HUES6 (cell line): ENCODE data around the gene PLB1.
A peak's percentile ranks its signal among the peaks of the same experiment; 100 is the strongest.

ENCODE experiments used
- H3K27ac ChIP-seq: 2 replicates; pipeline ENCODE4 v1.7.0; 2013; ENCODE audit warnings: low read depth, mild to moderate bottlenecking, low read length, inconsistent platforms
- H3K27me3 ChIP-seq: 2 replicates; pipeline ENCODE4 v1.6.1; 2013; ENCODE audit warnings: low read length; ENCODE audit not compliant: control insufficient read depth, insufficient read depth
- H3K36me3 ChIP-seq: 2 replicates; pipeline ENCODE4 v1.6.1; 2013; ENCODE audit warnings: low read length; ENCODE audit not compliant: control insufficient read depth, insufficient read depth
- H3K4me1 ChIP-seq: 2 replicates; pipeline ENCODE4 v1.6.1; 2013; ENCODE audit warnings: low read length; ENCODE audit not compliant: control insufficient read depth, insufficient read depth
- H3K4me3 ChIP-seq: 2 replicates; pipeline ENCODE4 v1.5.1; 2013; ENCODE audit warnings: low read depth, low read length
- H3K9ac ChIP-seq: one replicate; pipeline ENCODE4 v1.6.1; 2013; ENCODE audit warnings: mild to moderate bottlenecking, low read length
- H3K9me3 ChIP-seq: 2 replicates; pipeline ENCODE4 v1.6.1; 2013; ENCODE audit warnings: low read depth, low read length; ENCODE audit not compliant: control insufficient read depth, insufficient read depth

PLB1 gene

DNA sequence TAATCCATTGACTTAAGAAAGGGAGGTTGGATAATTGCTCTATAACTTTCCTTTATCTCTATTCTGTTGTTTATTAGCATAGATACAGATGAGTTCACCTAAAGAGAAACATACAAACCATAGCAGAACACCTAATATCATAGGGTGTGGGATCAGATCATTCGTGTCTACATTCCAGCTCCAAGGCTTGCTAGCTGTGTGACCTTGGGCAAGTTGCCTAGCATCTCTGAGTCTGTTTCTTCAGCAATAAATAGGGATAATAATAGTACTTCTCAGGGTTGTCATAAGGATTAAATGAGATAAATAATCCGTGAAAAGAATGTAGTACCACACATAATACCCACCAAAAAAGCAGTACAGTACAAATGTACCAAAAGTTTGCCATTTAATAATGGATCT lies 126.2 kb downstream of the PLB1 start:
- Histone ChIP-seq H3K4me1 (peaks cover 40% of the 10 kb centered on the region), H3K27ac (no peak overlapping the region)

DNA sequence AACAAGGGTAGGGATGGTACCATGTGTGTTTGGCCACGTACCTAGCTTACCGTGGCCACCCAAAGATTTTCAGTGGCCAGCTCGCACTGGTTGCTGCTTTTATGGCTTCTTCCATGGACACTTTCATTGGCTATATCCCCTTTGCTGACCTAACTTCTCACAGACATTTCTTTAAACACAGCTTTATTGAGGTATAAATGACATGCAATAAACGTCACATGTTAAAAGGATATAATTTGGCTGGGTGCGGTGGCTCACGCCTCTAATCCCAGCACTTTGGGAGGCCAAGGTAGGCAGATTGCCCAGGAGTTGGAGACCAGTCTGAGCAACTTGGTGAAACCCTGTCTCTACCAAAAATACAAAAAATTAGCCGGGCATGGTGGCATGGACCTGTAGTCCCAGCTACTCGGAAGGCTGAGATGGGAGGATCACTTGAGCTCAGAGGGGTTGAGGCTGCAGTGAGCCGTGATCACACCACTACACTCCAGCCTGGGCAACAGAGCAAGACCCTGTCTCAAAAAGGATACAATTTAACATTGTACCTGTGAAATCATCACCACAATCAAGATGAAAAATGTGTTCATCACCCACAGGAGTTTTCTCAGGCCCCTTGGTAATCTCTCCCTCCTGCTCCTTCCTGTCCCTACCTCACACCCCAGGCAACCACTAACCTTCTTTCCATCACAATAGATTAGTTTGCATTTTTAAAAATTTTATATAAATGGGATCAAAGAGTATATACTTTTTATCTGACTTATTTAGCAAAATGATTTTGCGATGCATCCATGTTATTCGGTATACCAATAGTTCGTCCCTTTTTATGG lies 127.9 kb downstream of the PLB1 start:
- Histone ChIP-seq H3K27ac (no peak overlapping the region), H3K36me3 (no peaks in the 10 kb centered on the region), H3K9ac (no peak overlapping the region), H3K4me1 (peaks cover 31% of the 10 kb centered on the region), H3K9me3 (no peaks in the 10 kb centered on the region), H3K27me3 (no peaks in the 10 kb centered on the region), H3K4me3 (no peak overlapping the region)

More for the DNA sequence above, 126.2 kb downstream of the PLB1 start:
- Histone ChIP-seq H3K9ac (no peak overlapping the region), H3K9me3 (no peaks in the 10 kb centered on the region), H3K27me3 (no peaks in the 10 kb centered on the region), H3K4me3 (no peak overlapping the region), H3K36me3 (no peaks in the 10 kb centered on the region)

- Histone ChIP-seq H3K9ac (no peak overlapping the region), H3K4me1 (peaks cover 26% of the 10 kb centered on the region), H3K4me3 (no peak overlapping the region), H3K9me3 (no peaks in the 10 kb centered on the region), H3K27me3 (no peaks in the 10 kb centered on the region), H3K27ac (no peak overlapping the region), H3K36me3 (no peaks in the 10 kb centered on the region)
Observed at GRCh38 chr2:28624436-28624792, 128.6 kb downstream of the PLB1 start.

DNA sequence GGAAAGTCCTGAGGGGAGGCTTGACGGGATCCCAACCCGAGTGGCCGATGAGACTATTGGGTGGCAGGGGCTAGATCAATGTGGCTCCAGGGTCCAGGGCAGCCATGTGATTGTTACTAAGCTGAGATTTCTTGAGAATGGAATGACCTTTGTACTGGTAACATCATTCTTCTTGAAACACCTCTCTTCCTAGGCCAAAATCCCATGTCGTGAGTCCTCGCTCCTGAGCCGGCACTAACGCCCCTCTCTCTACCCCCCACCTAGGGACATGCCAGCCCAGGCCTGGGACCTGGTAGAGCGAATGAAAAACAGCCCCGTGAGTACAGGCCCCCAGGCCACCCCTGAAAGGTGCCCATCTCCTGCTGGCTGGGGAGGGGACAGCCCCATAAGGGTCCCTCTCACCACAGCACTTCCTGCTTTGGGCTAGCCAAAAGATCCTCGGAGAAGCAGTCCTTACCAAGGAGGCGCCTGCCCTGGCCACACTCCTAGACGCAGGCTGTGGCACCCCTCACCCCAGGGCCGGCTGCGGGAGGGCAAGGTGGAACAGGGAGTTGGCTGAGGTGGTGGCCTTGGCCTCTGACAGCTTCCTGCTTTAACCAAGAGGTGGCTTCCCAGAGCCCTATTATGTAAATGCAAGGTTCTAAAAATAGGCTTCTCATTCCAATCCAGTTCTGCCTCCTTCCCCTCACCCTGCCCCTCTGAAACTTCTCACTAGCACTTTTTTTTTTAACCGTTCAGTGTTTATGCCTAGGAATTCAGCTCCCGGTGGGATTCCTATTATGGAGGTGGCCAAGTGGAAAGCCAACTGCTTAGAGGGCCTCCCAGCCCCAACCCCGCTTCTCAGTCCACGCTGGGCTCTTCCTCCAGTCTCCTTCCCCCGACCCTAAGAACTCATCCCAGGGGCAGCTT lies 129.2 kb downstream of the PLB1 start:
- no peaks in the 10 kb centered on the region for H3K9me3 ChIP-seq
- H3K9ac ChIP-seq: peak overlapping the region; percentile 40
- no peak overlapping the region for H3K27ac ChIP-seq
- H3K27me3 ChIP-seq: no peaks in the 10 kb centered on the region
- 0 out of 2 replicates have a peak overlapping the region, but pooled peaks have one; percentile 20 for H3K4me3 ChIP-seq
- H3K4me1 ChIP-seq: peaks cover 27% of the 10 kb centered on the region
- H3K36me3 ChIP-seq: no peaks in the 10 kb centered on the region

- H3K4me3 ChIP-seq: no peak overlapping the region
- no peak overlapping the region for H3K9ac ChIP-seq
- no peaks in the 10 kb centered on the region for H3K27me3 ChIP-seq
- no peaks in the 10 kb centered on the region for H3K9me3 ChIP-seq
- no peak overlapping the region for H3K27ac ChIP-seq
- no peaks in the 10 kb centered on the region for H3K36me3 ChIP-seq
- peaks cover 22% of the 10 kb centered on the region for H3K4me1 ChIP-seq
Observed at GRCh38 chr2:28626376-28626775, 130.5 kb downstream of the PLB1 start.

DNA sequence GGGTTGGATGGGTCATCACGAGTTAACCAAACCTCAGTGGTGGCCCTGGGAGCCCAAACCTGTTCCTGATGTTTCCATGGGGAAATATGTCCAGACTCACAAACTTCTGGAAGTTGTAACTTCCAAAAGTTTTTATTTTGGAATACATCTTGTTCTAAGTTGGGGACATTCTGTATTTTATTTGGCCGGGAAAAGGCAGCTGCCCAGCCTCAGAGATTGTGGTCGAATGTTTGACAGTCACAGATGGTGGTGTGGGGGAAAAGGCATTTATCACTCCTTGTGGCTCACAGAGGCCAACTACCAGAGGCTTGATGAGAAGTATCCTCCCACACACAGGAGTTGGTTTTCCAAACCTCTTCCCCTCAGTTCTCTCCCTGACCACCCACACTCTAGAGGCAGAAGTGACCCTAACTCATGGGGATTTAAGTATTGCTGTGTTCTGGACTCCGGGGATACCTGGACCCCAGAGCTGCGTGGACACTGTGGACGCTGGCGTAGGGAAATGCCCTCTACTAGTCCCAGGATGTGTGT lies 131.1 kb downstream of the PLB1 start:
- H3K27me3 ChIP-seq: no peaks in the 10 kb centered on the region
- H3K9ac ChIP-seq: no peak overlapping the region
- H3K4me1 ChIP-seq: peaks cover 16% of the 10 kb centered on the region
- H3K36me3 ChIP-seq: no peaks in the 10 kb centered on the region
- no peak overlapping the region for H3K27ac ChIP-seq
- no peak overlapping the region for H3K4me3 ChIP-seq
- H3K9me3 ChIP-seq: no peaks in the 10 kb centered on the region

GRCh38 chr2:28627722-28628480 lies 132.0 kb downstream of the PLB1 start:
- H3K27me3 ChIP-seq: no peaks in the 10 kb centered on the region
- no peaks in the 10 kb centered on the region for H3K36me3 ChIP-seq
- H3K27ac ChIP-seq: no peak overlapping the region
- no peak overlapping the region for H3K4me3 ChIP-seq
- H3K9ac ChIP-seq: no peak overlapping the region
- no peaks in the 10 kb centered on the region for H3K9me3 ChIP-seq
- peaks cover 16% of the 10 kb centered on the region for H3K4me1 ChIP-seq

- Histone ChIP-seq H3K27me3 (no peaks in the 10 kb centered on the region), H3K9ac (no peak overlapping the region), H3K9me3 (no peaks in the 10 kb centered on the region), H3K27ac (no peak overlapping the region), H3K36me3 (no peaks in the 10 kb centered on the region), H3K4me3 (no peak overlapping the region), H3K4me1 (peaks cover 16% of the 10 kb centered on the region)
Observed at GRCh38 chr2:28628506-28628905, 132.6 kb downstream of the PLB1 start.

DNA sequence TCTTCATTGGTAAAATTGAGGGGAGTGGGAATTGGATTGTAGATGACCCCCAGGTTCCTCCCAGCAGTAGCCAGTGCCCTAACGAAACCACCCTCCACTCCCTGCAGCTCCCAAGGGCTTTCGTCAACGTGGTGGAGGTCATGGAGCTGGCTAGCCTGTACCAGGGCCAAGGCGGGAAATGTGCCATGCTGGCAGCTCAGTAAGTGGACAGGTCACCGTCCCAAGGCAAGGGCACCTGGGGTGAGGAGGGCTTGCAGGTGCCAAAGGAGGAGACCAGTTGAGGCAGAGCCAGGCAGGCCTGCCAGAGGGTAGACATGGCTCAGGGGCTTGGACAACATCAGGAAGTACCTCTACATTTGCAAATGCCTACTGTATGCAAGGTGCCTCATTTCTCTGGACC lies 133.1 kb downstream of the PLB1 start:
- H3K9me3 ChIP-seq: no peaks in the 10 kb centered on the region
- no peaks in the 10 kb centered on the region for H3K36me3 ChIP-seq
- H3K4me3 ChIP-seq: no peak overlapping the region

DNA sequence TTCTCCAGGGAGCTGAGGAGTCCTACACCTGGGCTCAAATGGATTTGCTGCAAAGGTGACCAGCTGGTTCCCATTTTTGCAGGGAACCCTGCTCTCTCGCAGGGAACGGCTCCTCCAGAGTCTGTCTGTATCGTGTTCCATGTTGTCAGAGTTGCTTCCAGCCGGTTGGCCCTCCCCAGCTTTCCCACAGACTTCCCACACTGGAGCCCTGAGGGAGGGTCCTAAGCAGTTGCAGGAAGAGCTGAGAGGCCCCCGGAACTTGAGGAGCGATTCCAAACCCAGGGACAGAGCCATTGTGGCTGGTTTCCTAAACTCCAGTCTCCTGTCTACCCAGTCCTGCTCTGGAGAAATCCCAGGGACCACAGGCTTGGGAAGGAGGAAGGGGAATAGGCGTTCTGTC lies 134.1 kb downstream of the PLB1 start:
- peaks cover 12% of the 10 kb centered on the region for H3K4me1 ChIP-seq

More for the DNA sequence above, 133.1 kb downstream of the PLB1 start:
- Histone ChIP-seq H3K27me3 (no peaks in the 10 kb centered on the region), H3K27ac (no peak overlapping the region), H3K4me1 (peaks cover 16% of the 10 kb centered on the region), H3K9ac (no peak overlapping the region)

More for the DNA sequence above, 134.1 kb downstream of the PLB1 start:
- H3K27ac ChIP-seq: no peak overlapping the region
- no peak overlapping the region for H3K9ac ChIP-seq
- H3K4me3 ChIP-seq: no peak overlapping the region
- no peaks in the 10 kb centered on the region for H3K27me3 ChIP-seq
- H3K36me3 ChIP-seq: no peaks in the 10 kb centered on the region
- H3K9me3 ChIP-seq: no peaks in the 10 kb centered on the region
